ENCODE data around the gene FAM78A. TPM values are rescaled to one million over a fixed set of nuclear protein-coding genes. Genes with fewer than 3 reads are reported as not detected.
"Not testable (repeated sequence)": the region's sequence is repeated elsewhere in the genome, so short reads cannot be mapped to it uniquely, and the experiment has no call there.

FAM78A gene
- total RNA-seq, 2 experiments from 2014 or later: 99.2 to 101 TPM

- no peaks in the 10 kb centered on the region for H3K9me3 Mint-ChIP-seq (ENCODE audit: insufficient read depth)
Measured at GRCh38 chr9:131277287-131277909, 1.1 kb upstream of the FAM78A start.

GRCh38 chr9:131276891-131277286 lies 579 bp upstream of the FAM78A start:
- POLR2A ChIA-PET: interaction anchor here (0.5 to 11.6 kb wide), 4 partner anchors 10 to 206 kb away, joined by 4 to 330 read pairs (median 12); no protein-coding TSS in a partner anchor
- H3K4me1 Mint-ChIP-seq (ENCODE audit: low read depth): peaks cover 26% of the 10 kb centered on the region
- H3K9me3 Mint-ChIP-seq (ENCODE audit: insufficient read depth): no peaks in the 10 kb centered on the region
- peak overlapping the region; percentile 23 for H3K27ac Mint-ChIP-seq
- CTCF ChIA-PET: interaction anchor here (1.6 to 11.6 kb wide), 3 partner anchors 9 to 99 kb away, joined by 6 to 163 read pairs (median 19); no protein-coding TSS in a partner anchor
- H3K36me3 Mint-ChIP-seq (ENCODE audit: low read depth): peaks cover 46% of the 10 kb centered on the region
- DNase-seq (peak; percentile 63), ATAC-seq (peak; percentile 32)
- peaks cover 8% of the 10 kb centered on the region for H3K27me3 Mint-ChIP-seq (ENCODE audit: low read depth)
- H3K4me3 Mint-ChIP-seq: peak overlapping the region; percentile 23

More at GRCh38 chr9:131277287-131277909, 1.1 kb upstream of the FAM78A start:
- H3K36me3 Mint-ChIP-seq (ENCODE audit: low read depth): peaks cover 41% of the 10 kb centered on the region
- ChIA-PET POLR2A (interaction anchor here (1.9 to 11.6 kb wide), 5 partner anchors 8 to 39 kb away, joined by 11 to 330 read pairs (median 19); no protein-coding TSS in a partner anchor), CTCF (interaction anchor here (1.2 to 11.6 kb wide), 5 partner anchors 10 to 231 kb away, joined by 3 to 163 read pairs (median 6); no protein-coding TSS in a partner anchor)
- H3K4me1 Mint-ChIP-seq (ENCODE audit: low read depth): peaks cover 26% of the 10 kb centered on the region
- H3K27me3 Mint-ChIP-seq (ENCODE audit: low read depth): peaks cover 13% of the 10 kb centered on the region
- peak; percentile 2 for ATAC-seq
- no peak for DNase-seq
- peak overlapping the region; percentile 84 for H3K4me3 Mint-ChIP-seq
- H3K27ac Mint-ChIP-seq: peak overlapping the region; percentile 23

- H3K4me1 Mint-ChIP-seq (ENCODE audit: low read depth): peaks cover 38% of the 10 kb centered on the region
- H3K36me3 Mint-ChIP-seq (ENCODE audit: low read depth): peaks cover 60% of the 10 kb centered on the region
- no peaks in the 10 kb centered on the region for H3K9me3 Mint-ChIP-seq (ENCODE audit: insufficient read depth)
- ChIA-PET POLR2A (interaction anchor here (0.6 to 11.6 kb wide), 5 partner anchors 8 to 121 kb away, joined by 3 to 330 read pairs (median 18); no protein-coding TSS in a partner anchor), CTCF (interaction anchor here (0.9 to 11.6 kb wide), 5 partner anchors 8 to 130 kb away, joined by 3 to 163 read pairs (median 6); no protein-coding TSS in a partner anchor)
- peak overlapping the region; percentile 99 for H3K27ac Mint-ChIP-seq
- DNase-seq (peak; percentile 48), ATAC-seq (no peak)
- no peaks in the 10 kb centered on the region for H3K27me3 Mint-ChIP-seq (ENCODE audit: low read depth)
- peak overlapping the region; percentile 99 for H3K4me3 Mint-ChIP-seq
Measured at GRCh38 chr9:131275332-131276093, 797 bp downstream of the FAM78A start.

- peaks cover 43% of the 10 kb centered on the region for H3K4me1 Mint-ChIP-seq (ENCODE audit: low read depth)
- DNase-seq: peak; percentile 53
- ChIA-PET CTCF (interaction anchor here (0.9 to 11.6 kb wide), 5 partner anchors 8 to 129 kb away, joined by 3 to 163 read pairs (median 4); no protein-coding TSS in a partner anchor), POLR2A (interaction anchor here (0.6 to 11.6 kb wide), 6 partner anchors 8 to 121 kb away, joined by 3 to 330 read pairs (median 11); no protein-coding TSS in a partner anchor)
- no peak for ATAC-seq
- peak overlapping the region; percentile 99 for H3K27ac Mint-ChIP-seq
- H3K9me3 Mint-ChIP-seq (ENCODE audit: insufficient read depth): no peaks in the 10 kb centered on the region
- H3K36me3 Mint-ChIP-seq (ENCODE audit: low read depth): peaks cover 63% of the 10 kb centered on the region
- peak overlapping the region; percentile 99 for H3K4me3 Mint-ChIP-seq
- no peaks in the 10 kb centered on the region for H3K27me3 Mint-ChIP-seq (ENCODE audit: low read depth)
Measured at GRCh38 chr9:131274674-131275331, 1.5 kb downstream of the FAM78A start.

- CTCF ChIA-PET: interaction anchor here (0.9 to 11.6 kb wide), 7 partner anchors 8 to 128 kb away, joined by 3 to 163 read pairs (median 4); no protein-coding TSS in a partner anchor
- ATAC-seq (no peak), DNase-seq (peak; percentile 51)
- Mint-ChIP-seq H3K27me3 (ENCODE audit: low read depth) (no peaks in the 10 kb centered on the region), H3K4me3 (peak overlapping the region; percentile 99), H3K9me3 (ENCODE audit: insufficient read depth) (no peaks in the 10 kb centered on the region), H3K36me3 (ENCODE audit: low read depth) (peaks cover 70% of the 10 kb centered on the region), H3K4me1 (ENCODE audit: low read depth) (peaks cover 42% of the 10 kb centered on the region), H3K27ac (peak overlapping the region; percentile 99)
- POLR2A ChIA-PET: interaction anchor here (0.6 to 11.6 kb wide), 5 partner anchors 8 to 37 kb away, joined by 3 to 330 read pairs (median 4); no protein-coding TSS in a partner anchor
Measured at GRCh38 chr9:131273856-131274673, 2.2 kb downstream of the FAM78A start.

- no peaks in the 10 kb centered on the region for H3K9me3 Mint-ChIP-seq (ENCODE audit: insufficient read depth)
- H3K4me3 Mint-ChIP-seq: peak overlapping the region; percentile 99
- H3K4me1 Mint-ChIP-seq (ENCODE audit: low read depth): peaks cover 37% of the 10 kb centered on the region
- H3K36me3 Mint-ChIP-seq (ENCODE audit: low read depth): peaks cover 75% of the 10 kb centered on the region
- DNase-seq (peak; percentile 49), ATAC-seq (no peak)
- peak overlapping the region; percentile 99 for H3K27ac Mint-ChIP-seq
- H3K27me3 Mint-ChIP-seq (ENCODE audit: low read depth): no peaks in the 10 kb centered on the region
- CTCF ChIA-PET: interaction anchor here (1.0 to 11.6 kb wide), 4 partner anchors 19 to 96 kb away, joined by 3 to 163 read pairs (median 13); no protein-coding TSS in a partner anchor
- POLR2A ChIA-PET: interaction anchor here (0.6 to 11.6 kb wide), 5 partner anchors 10 to 97 kb away, joined by 3 to 330 read pairs (median 6); no protein-coding TSS in a partner anchor
Measured at GRCh38 chr9:131273146-131273855, 3.0 kb downstream of the FAM78A start.

GRCh38 chr9:131272212-131272611 lies 4.1 kb downstream of the FAM78A start:
- H3K27ac Mint-ChIP-seq: peak overlapping the region; percentile 99
- ATAC-seq: no peak
- no peak for DNase-seq
- ChIA-PET POLR2A (interaction anchor here (0.8 to 11.6 kb wide), 4 partner anchors 16 to 96 kb away, joined by 3 to 330 read pairs (median 4); no protein-coding TSS in a partner anchor), CTCF (interaction anchor here (1.3 to 11.6 kb wide), 4 partner anchors 18 to 95 kb away, joined by 3 to 163 read pairs (median 18); no protein-coding TSS in a partner anchor)
- peaks cover 77% of the 10 kb centered on the region for H3K36me3 Mint-ChIP-seq (ENCODE audit: low read depth)
- no peaks in the 10 kb centered on the region for H3K9me3 Mint-ChIP-seq (ENCODE audit: insufficient read depth)
- H3K4me3 Mint-ChIP-seq: peak overlapping the region; percentile 99
- H3K4me1 Mint-ChIP-seq (ENCODE audit: low read depth): peaks cover 41% of the 10 kb centered on the region
- no peaks in the 10 kb centered on the region for H3K27me3 Mint-ChIP-seq (ENCODE audit: low read depth)

- DNase-seq (no peak), ATAC-seq (no peak)
- Mint-ChIP-seq H3K9me3 (ENCODE audit: insufficient read depth) (no peaks in the 10 kb centered on the region), H3K27ac (peak overlapping the region; percentile 99), H3K36me3 (ENCODE audit: low read depth) (peaks cover 84% of the 10 kb centered on the region), H3K4me3 (peak overlapping the region; percentile 99), H3K4me1 (ENCODE audit: low read depth) (peaks cover 48% of the 10 kb centered on the region), H3K27me3 (ENCODE audit: low read depth) (no peaks in the 10 kb centered on the region)
- ChIA-PET POLR2A (interaction anchor here (0.9 to 11.6 kb wide), 4 partner anchors 15 to 65 kb away, joined by 3 to 330 read pairs (median 6); no protein-coding TSS in a partner anchor), CTCF (interaction anchor here (2.4 to 11.6 kb wide), 4 partner anchors 17 to 94 kb away, joined by 10 to 163 read pairs (median 18); no protein-coding TSS in a partner anchor)
Measured at GRCh38 chr9:131271506-131271931, 4.8 kb downstream of the FAM78A start.

- H3K36me3 Mint-ChIP-seq (ENCODE audit: low read depth): peaks cover 85% of the 10 kb centered on the region
- not testable (repeated sequence) for H3K9me3 Mint-ChIP-seq (ENCODE audit: insufficient read depth); ATAC-seq; H3K27me3 Mint-ChIP-seq (ENCODE audit: low read depth); DNase-seq
- H3K27ac Mint-ChIP-seq: peak overlapping the region; percentile 99
- CTCF ChIA-PET: interaction anchor here (2.4 to 11.6 kb wide), 4 partner anchors 17 to 93 kb away, joined by 10 to 163 read pairs (median 18); no protein-coding TSS in a partner anchor
- H3K4me1 Mint-ChIP-seq (ENCODE audit: low read depth): peaks cover 54% of the 10 kb centered on the region
- peak overlapping the region; percentile 99 for H3K4me3 Mint-ChIP-seq
- POLR2A ChIA-PET: interaction anchor here (0.8 to 11.6 kb wide), 4 partner anchors 15 to 89 kb away, joined by 3 to 330 read pairs (median 6); no protein-coding TSS in a partner anchor
Measured at GRCh38 chr9:131271016-131271273, 5.4 kb downstream of the FAM78A start.

All from activated CD8-positive, alpha-beta T cell treated with anti-CD3 and anti-CD28 coated beads, Interleukin-2, amount 10 ng/mL, durations not matched to agents 7 days and 5 days (primary cell).